HCT116 (cell line): Measurements from ENCODE around the gene IFNA21. TPM values are rescaled to one million over a fixed set of nuclear protein-coding genes. Genes with fewer than 3 reads are reported as not detected.

Experiments
- ATAC-seq: fragments of 200-7000 bp; cut with Tn5 transposase; 2 replicates; pipeline ENCODE4 v1.9.1; 2020; ENCODE audit warnings: mild to moderate bottlenecking, moderate library complexity
- BruUV-seq: library from RNA; stranded (reverse); fragments of 400-500 nt; replicated peaks from 2 replicates; lab custom pipeline; 2021; lab: Mats Ljungman, UMichigan
- CTCF ChIA-PET: fragments of 300-600 bp; sonication (Branson Sonifier 250); formaldehyde crosslinking; loops from one replicate; lab custom pipeline; 2021; ENCODE audit warnings: antibody characterized with exemption; lab: Charles Lee
- POLR2A ChIA-PET: fragments of 300-600, 350-600 bp; sonication (Branson Sonifier 250); formaldehyde crosslinking; loops from one replicate; lab custom pipeline; 2021; ENCODE audit warnings: antibody characterized with exemption; lab: Charles Lee
- RAD21 ChIA-PET, 2 experiments: fragments of 300-600 bp; sonication (Branson Sonifier 250); formaldehyde crosslinking; loops; one replicate each; lab custom pipeline; 2023; ENCODE audit warnings: low total read pairs in 2 of 2; ENCODE audit not compliant: uncharacterized antibody in 2 of 2, unreplicated experiment in 2 of 2, low non-redundant PET in 1 of 2; lab: Charles Lee
- DNase-seq: peaks from one replicate; pipeline ENCODE4 v3.0.0-alpha.2; 2010; ENCODE audit warnings: low read depth, low spot score
- H2AFZ ChIP-seq: fragments of 200-600 bp; shearing (Covaris generic), sonication (generic); 2 replicates; pipeline ENCODE4 v1.6.1; 2017; ENCODE audit warnings: low read depth, mixed run types, mixed read lengths, antibody characterized with exemption, low read length; ENCODE audit not compliant: poor library complexity, severe bottlenecking
- H3K27ac ChIP-seq: 2 replicates; pipeline ENCODE4 v1.5.1; 2012; ENCODE audit warnings: low read depth, low read length
- H3K27me3 ChIP-seq: fragments of 200-600 bp; sonication (generic); 2 replicates; pipeline ENCODE4 v1.6.1; 2016; ENCODE audit warnings: mixed run types, low read length, mixed read lengths; ENCODE audit not compliant: insufficient read depth
- H3K36me3 ChIP-seq, 2 experiments: fragments of 200-500 bp in 1 of 2; fragments of 200-600 bp in 1 of 2; sonication (Bioruptor generic) in 1 of 2; sonication (generic) in 1 of 2; 2 replicates each; pipeline versions ENCODE4 v1.5.1 to v1.6.1; 2014 to 2016; ENCODE audit warnings: low read length in 2 of 2, inconsistent platforms in 1 of 2, mixed read lengths in 1 of 2, mixed run types in 1 of 2; ENCODE audit not compliant: insufficient read depth in 2 of 2, control insufficient read depth in 1 of 2
- H3K4me1 ChIP-seq, 2 experiments: fragments of 200-600 bp in 1 of 2; sonication (generic) in 1 of 2; 2 replicates each; pipeline versions ENCODE4 v1.5.1 to v1.6.1; 2012 to 2017; ENCODE audit warnings: low read length in 2 of 2, inconsistent platforms in 1 of 2, mild to moderate bottlenecking in 1 of 2, mixed read lengths in 1 of 2, mixed run types in 1 of 2, moderate library complexity in 1 of 2; ENCODE audit not compliant: insufficient read depth in 2 of 2, control insufficient read depth in 1 of 2
- H3K4me2 ChIP-seq: fragments of 200-600 bp; sonication (generic); 2 replicates; pipeline ENCODE4 v1.6.1; 2017; ENCODE audit warnings: mixed run types, low read length, mixed read lengths
- H3K4me3 ChIP-seq, 2 experiments: fragments of 200-600 bp in 1 of 2; sonication (generic) in 1 of 2; replicated peaks in 1 of 2; 2 replicates each; pipeline ENCODE4 v1.5.1; 2011 to 2016; ENCODE audit warnings: low read length in 2 of 2, control low read depth in 1 of 2, low read depth in 1 of 2, mild to moderate bottlenecking in 1 of 2, mixed read lengths in 1 of 2, mixed run types in 1 of 2
- H3K79me2 ChIP-seq: fragments of 200-600 bp; sonication (generic); 2 replicates; pipeline ENCODE4 v1.6.1; 2017; ENCODE audit warnings: mild to moderate bottlenecking, mixed run types, low read length, moderate library complexity, mixed read lengths; ENCODE audit not compliant: insufficient read depth
- H3K9ac ChIP-seq: fragments of 200-600 bp; sonication (generic); 2 replicates; pipeline ENCODE4 v1.6.1; 2016; ENCODE audit warnings: low read length, mixed read lengths
- H3K9me2 ChIP-seq: fragments of 200-600 bp; sonication (generic), shearing (Covaris generic); 2 replicates; pipeline ENCODE4 v1.6.1; 2017; ENCODE audit warnings: mixed run types, mild to moderate bottlenecking, moderate library complexity; ENCODE audit not compliant: insufficient read depth
- H3K9me3 ChIP-seq, 2 experiments: fragments of 200-500 bp in 1 of 2; fragments of 200-600 bp in 1 of 2; sonication (Bioruptor generic) in 1 of 2; sonication (generic) in 1 of 2; 2 replicates each; pipeline ENCODE4 v1.6.1; 2014 to 2017; ENCODE audit warnings: low read length in 2 of 2, mixed read lengths in 2 of 2, inconsistent platforms in 1 of 2, low read depth in 1 of 2, mild to moderate bottlenecking in 1 of 2, mixed run types in 1 of 2, moderate library complexity in 1 of 2; ENCODE audit not compliant: control insufficient read depth in 1 of 2, insufficient read depth in 1 of 2
- H4K20me1 ChIP-seq: fragments of 200-600 bp; sonication (generic), shearing (Covaris generic); 2 replicates; pipeline ENCODE4 v1.6.1; 2017; ENCODE audit warnings: mixed run types, mild to moderate bottlenecking, moderate library complexity; ENCODE audit not compliant: insufficient read depth
- CBX3 ChIP-seq: IDR thresholded peaks from 2 replicates; pipeline ENCODE4 v1.6.1; 2012; ENCODE audit warnings: low read depth
- CEBPB ChIP-seq: IDR thresholded peaks from 2 replicates; pipeline ENCODE4 v1.6.1; 2012; ENCODE audit warnings: low read depth
- CTCF ChIP-seq, 3 experiments: fragments of 200-600 bp in 1 of 3; sonication (generic) in 1 of 3; IDR thresholded peaks in 2 of 3; conservative IDR thresholded peaks in 1 of 3; 2 replicates each; pipeline ENCODE4 v1.5.1; 2012 to 2017; ENCODE audit warnings: low read depth in 2 of 3, low read length in 2 of 3, antibody characterized with exemption in 1 of 3, borderline replicate concordance in 1 of 3, control low read depth in 1 of 3, mild to moderate bottlenecking in 1 of 3, mixed read lengths in 1 of 3, mixed run types in 1 of 3, moderate library complexity in 1 of 3; ENCODE audit not compliant: insufficient read depth in 1 of 3
- ELF1 ChIP-seq: IDR thresholded peaks from 2 replicates; pipeline ENCODE4 v1.6.1; 2012; ENCODE audit warnings: low read depth, borderline replicate concordance
- EZH2 ChIP-seq: fragments of 200-600 bp; sonication (generic); IDR thresholded peaks from 2 replicates; pipeline ENCODE4 v1.6.1; 2017; ENCODE audit warnings: antibody characterized with exemption, mixed run types
- EZH2phosphoT487 ChIP-seq: fragments of 200-600 bp; IDR thresholded peaks from 2 replicates; pipeline ENCODE4 v1.6.1; 2018; ENCODE audit warnings: antibody characterized with exemption, borderline replicate concordance
- JUND ChIP-seq: IDR thresholded peaks from 2 replicates; pipeline ENCODE4 v1.6.1; 2012
- RAD21 ChIP-seq: IDR thresholded peaks from 2 replicates; pipeline ENCODE4 v1.6.1; 2012; ENCODE audit warnings: low read depth, mild to moderate bottlenecking
- SIN3A ChIP-seq: IDR thresholded peaks from 2 replicates; pipeline ENCODE4 v1.6.1; 2012; ENCODE audit warnings: low read depth
- SP1 ChIP-seq: IDR thresholded peaks from 2 replicates; pipeline ENCODE4 v1.6.1; 2012; ENCODE audit warnings: low read depth
- SRF ChIP-seq: IDR thresholded peaks from 2 replicates; pipeline ENCODE4 v1.6.1; 2012; ENCODE audit warnings: low read depth
- YY1 ChIP-seq: IDR thresholded peaks from 2 replicates; pipeline ENCODE4 v1.6.1; 2011; ENCODE audit warnings: low read length, low read depth, moderate library complexity, mild to moderate bottlenecking; ENCODE audit not compliant: insufficient replicate concordance; ENCODE audit errors: extremely low read depth
- ZBTB33 ChIP-seq: IDR thresholded peaks from 2 replicates; pipeline ENCODE4 v1.6.1; 2011; ENCODE audit warnings: mild to moderate bottlenecking, low read length, moderate library complexity; ENCODE audit not compliant: insufficient replicate concordance; ENCODE audit errors: extremely low read depth
- ZFX ChIP-seq: fragments of 450-650 bp; IDR thresholded peaks from 2 replicates; pipeline ENCODE4 v1.6.1; 2017
- intact Hi-C: fragments of 100-400 bp; cut with micrococcal nuclease; formaldehyde crosslinking; loops from 2 replicates; pipeline ENCODE4 v1.10.0; 2022
- total RNA-seq: library from RNA; stranded (reverse); gene quantifications from one replicate; pipeline ENCODE4 v1.2.1, GENCODE V29; 2021; ENCODE audit not compliant: unreplicated experiment

IFNA21 gene
- total RNA-seq, 1 experiment from 2014 or later: not detected

- no peaks in the 10 kb centered on the region for H3K27me3 ChIP-seq
- H3K27ac ChIP-seq: no peak overlapping the region
- no peaks in the 10 kb centered on the region for H3K9me3 ChIP-seq
- H4K20me1 ChIP-seq: no peaks in the 10 kb centered on the region
- TF ChIP-seq CEBPB: no peak
- TF ChIP-seq YY1: no peak
- TF ChIP-seq CBX3: no peak
- TF ChIP-seq EZH2phosphoT487: no peak
- no peak for TF ChIP-seq JUND
- no peak for TF ChIP-seq ZBTB33
- TF ChIP-seq CTCF (IDR thresholded peaks at IDR 0.05 in 2 of 3, conservative IDR thresholded peaks at IDR 0.05 in 1 of 3; ENCODE audit: borderline replicate concordance in 1 of 3, insufficient read depth in 1 of 3, low read depth in 2 of 3, low read length in 2 of 3): no peak
- TF ChIP-seq EZH2: no peak
- TF ChIP-seq ELF1: no peak
- TF ChIP-seq RAD21: no peak
- no peak for TF ChIP-seq ZFX
- TF ChIP-seq SIN3A: no peak
- no peak for TF ChIP-seq SP1
- no peak for TF ChIP-seq SRF
- ATAC-seq: no peak
- CTCF ChIA-PET: interaction anchor here (1.0 to 1.5 kb wide), 2 partner anchors 14 to 44 kb away, joined by 3 to 5 read pairs; partner anchors contain the start of gene IFNW1
- no peak for DNase-seq
- BruUV-seq: no TSS peak
- RAD21 ChIA-PET: no interaction called here
- intact Hi-C loops: no loop called here
- H3K36me3 ChIP-seq: no peaks in the 10 kb centered on the region
- no peak overlapping the region for H2AFZ ChIP-seq
- POLR2A ChIA-PET: no interaction called here
- H3K79me2 ChIP-seq: no peaks in the 10 kb centered on the region
- H3K4me3 ChIP-seq: no peak overlapping the region
- peaks cover 0 to 8% of the 10 kb centered on the region in 2 experiments; a peak in 1 of 4 replicates for H3K4me1 ChIP-seq
- H3K9me2 ChIP-seq: no peaks in the 10 kb centered on the region
- H3K4me2 ChIP-seq: no peak overlapping the region
- no peak overlapping the region for H3K9ac ChIP-seq
Measured at GRCh38 chr9:21155501-21155900, 11.0 kb downstream of the IFNA21 start.
